ENCODE data around the gene SPSB3.

The SPSB3 gene

DNA sequence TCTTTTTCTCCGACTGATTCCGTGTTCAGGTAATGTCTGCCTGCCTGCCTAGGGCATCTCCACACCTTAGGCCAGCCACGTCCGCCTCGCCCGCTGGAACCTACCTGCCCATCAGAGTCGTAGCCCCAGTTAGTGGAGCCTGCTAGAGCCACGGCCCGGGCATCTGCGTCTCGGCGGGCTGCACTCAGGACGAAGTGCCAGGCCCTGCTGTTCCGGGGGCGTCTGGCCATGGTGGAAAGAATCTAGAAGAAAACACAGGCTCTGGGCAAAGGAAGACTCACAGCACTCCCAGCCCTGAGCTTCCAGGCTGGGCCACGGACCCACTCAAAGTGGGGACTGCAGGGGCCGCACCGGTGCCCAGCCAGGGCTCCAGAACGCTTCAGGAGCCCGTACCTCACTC lies 1.1 kb downstream of the SPSB3 start:
- no peak overlapping the region for H3K27ac ChIP-seq (ENCODE audit: low read depth, low read length)
- peaks cover 0 to 51% (median 37%) of the 10 kb centered on the region in 5 donors for H3K36me3 ChIP-seq (ENCODE audit: control insufficient read depth in 5 of 5, insufficient read depth in 5 of 5, low read length in 5 of 5)
- H3K9ac ChIP-seq (ENCODE audit: low read length in 5 of 5), result peak overlapping the region in 4 of 5 donors; percentile 65 to 78 (median 77)
- H3K9me3 ChIP-seq (ENCODE audit: control insufficient read depth in 5 of 5, low read length in 5 of 5), result no peaks in the 10 kb centered on the region
- no peaks in the 10 kb centered on the region for H3K27me3 ChIP-seq (ENCODE audit: control insufficient read depth in 5 of 5, insufficient read depth in 4 of 5, low read length in 5 of 5)
- peaks cover 0 to 40% (median 34%) of the 10 kb centered on the region in 5 donors for H3K4me1 ChIP-seq (ENCODE audit: control insufficient read depth in 5 of 5, insufficient read depth in 5 of 5, low read length in 5 of 5)
- peak overlapping the region in 4 of 5 donors; percentile 65 to 83 (median 80) for H3K4me3 ChIP-seq (ENCODE audit: low read depth in 1 of 5, low read length in 5 of 5)

GRCh38 chr16:1780677-1781072 lies 1.7 kb downstream of the SPSB3 start:
- Histone ChIP-seq H3K4me1 (ENCODE audit: control insufficient read depth in 5 of 5, insufficient read depth in 5 of 5, low read length in 5 of 5) (peaks cover 0 to 40% (median 34%) of the 10 kb centered on the region in 5 donors), H3K36me3 (ENCODE audit: control insufficient read depth in 5 of 5, insufficient read depth in 5 of 5, low read length in 5 of 5) (peaks cover 0 to 53% (median 38%) of the 10 kb centered on the region in 5 donors), H3K27ac (ENCODE audit: low read depth, low read length) (no peak overlapping the region), H3K9me3 (ENCODE audit: control insufficient read depth in 5 of 5, low read length in 5 of 5) (no peaks in the 10 kb centered on the region), H3K9ac (ENCODE audit: low read length in 5 of 5) (peak overlapping the region in 1 of 5 donors; percentile 35), H3K27me3 (ENCODE audit: control insufficient read depth in 5 of 5, insufficient read depth in 4 of 5, low read length in 5 of 5) (no peaks in the 10 kb centered on the region), H3K4me3 (ENCODE audit: low read depth in 1 of 5, low read length in 5 of 5) (no peak overlapping the region)

GRCh38 chr16:1779741-1780676 lies 2.4 kb downstream of the SPSB3 start:
- Histone ChIP-seq H3K4me3 (ENCODE audit: low read depth in 1 of 5, low read length in 5 of 5) (no peak overlapping the region), H3K4me1 (ENCODE audit: control insufficient read depth in 5 of 5, insufficient read depth in 5 of 5, low read length in 5 of 5) (peaks cover 0 to 38% (median 33%) of the 10 kb centered on the region in 5 donors), H3K27me3 (ENCODE audit: control insufficient read depth in 5 of 5, insufficient read depth in 4 of 5, low read length in 5 of 5) (no peaks in the 10 kb centered on the region), H3K9ac (ENCODE audit: low read length in 5 of 5) (peak overlapping the region in 1 of 5 donors; percentile 35), H3K9me3 (ENCODE audit: control insufficient read depth in 5 of 5, low read length in 5 of 5) (no peaks in the 10 kb centered on the region), H3K27ac (ENCODE audit: low read depth, low read length) (no peak overlapping the region), H3K36me3 (ENCODE audit: control insufficient read depth in 5 of 5, insufficient read depth in 5 of 5, low read length in 5 of 5) (peaks cover 0 to 57% (median 43%) of the 10 kb centered on the region in 5 donors)

DNA sequence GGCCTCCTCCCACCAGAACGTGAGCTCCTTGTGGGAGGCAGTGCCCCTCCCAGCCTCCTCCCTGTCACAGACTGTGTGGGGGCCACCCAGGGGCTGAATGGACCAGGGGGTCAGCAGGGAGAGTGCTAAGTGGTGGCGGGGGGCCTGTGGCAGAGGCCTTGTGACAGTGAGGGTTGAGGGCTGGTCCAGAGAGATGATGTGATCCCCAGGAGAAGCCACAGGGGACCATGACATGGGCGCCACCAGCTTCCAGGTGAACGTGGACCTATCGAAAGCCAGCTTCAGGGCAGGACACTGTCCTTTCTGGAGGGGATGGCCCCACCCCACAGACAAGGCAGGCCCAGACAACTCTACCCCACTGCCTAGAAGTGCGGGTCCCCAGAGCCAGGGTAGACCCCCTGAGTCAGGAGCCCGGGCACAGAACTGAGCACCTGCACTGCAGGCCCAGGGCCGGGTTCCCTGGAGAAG lies 3.1 kb downstream of the SPSB3 start:
- Histone ChIP-seq H3K27me3 (ENCODE audit: control insufficient read depth in 5 of 5, insufficient read depth in 4 of 5, low read length in 5 of 5) (no peaks in the 10 kb centered on the region), H3K4me3 (ENCODE audit: low read depth in 1 of 5, low read length in 5 of 5) (no peak overlapping the region), H3K9ac (ENCODE audit: low read length in 5 of 5) (peak overlapping the region in 1 of 5 donors; percentile 35), H3K27ac (ENCODE audit: low read depth, low read length) (no peak overlapping the region), H3K36me3 (ENCODE audit: control insufficient read depth in 5 of 5, insufficient read depth in 5 of 5, low read length in 5 of 5) (peaks cover 0 to 57% (median 43%) of the 10 kb centered on the region in 5 donors), H3K4me1 (ENCODE audit: control insufficient read depth in 5 of 5, insufficient read depth in 5 of 5, low read length in 5 of 5) (peaks cover 0 to 43% (median 37%) of the 10 kb centered on the region in 5 donors), H3K9me3 (ENCODE audit: control insufficient read depth in 5 of 5, low read length in 5 of 5) (no peaks in the 10 kb centered on the region)

DNA sequence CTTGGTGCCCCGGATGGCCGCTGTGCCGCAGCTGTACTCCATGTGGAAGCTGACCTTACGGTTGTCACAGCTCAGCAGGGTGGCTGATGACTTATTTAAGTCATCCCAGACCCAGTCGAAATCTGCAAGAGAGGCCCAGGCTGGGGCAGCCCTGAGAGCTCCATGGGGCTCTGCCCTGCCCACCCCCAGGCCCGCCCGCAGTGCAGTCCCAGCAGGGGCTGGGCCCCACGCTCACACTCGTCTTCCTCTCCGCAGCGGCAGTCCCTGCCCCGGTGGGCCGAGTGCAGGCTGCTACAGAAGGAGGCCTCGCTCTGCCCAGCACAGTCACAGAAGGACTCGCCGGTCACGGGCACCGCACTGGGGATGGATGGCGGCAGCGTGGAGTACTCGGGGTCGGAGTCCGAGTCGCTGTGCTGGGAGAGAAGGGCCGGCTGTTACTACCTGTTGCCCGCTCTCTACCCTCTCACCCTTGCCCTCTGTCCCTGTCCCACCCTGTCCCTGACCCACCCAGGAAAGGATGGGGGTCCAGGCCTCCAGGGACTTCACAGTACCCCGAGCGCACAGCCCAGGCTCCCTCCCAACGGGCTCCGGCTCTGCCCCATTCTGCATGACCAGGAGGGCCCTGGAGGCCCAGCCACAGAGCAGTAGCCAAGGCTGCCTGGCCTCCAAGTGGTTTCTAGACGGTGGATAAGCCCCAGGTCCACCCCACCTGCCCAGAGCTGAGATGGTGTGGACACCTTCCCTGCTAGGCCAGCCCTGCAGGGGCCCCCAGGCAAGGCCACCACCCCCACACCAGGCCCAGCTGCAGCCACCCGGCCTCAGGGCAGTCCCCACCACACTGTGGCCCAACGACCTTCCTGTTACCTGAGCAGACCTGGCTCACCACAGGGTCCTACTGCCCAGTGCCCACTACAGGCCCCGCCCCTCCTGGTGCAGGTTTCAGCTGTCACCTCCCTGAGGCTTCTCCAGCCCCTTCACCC lies 3.9 kb downstream of the SPSB3 start:
- no peak overlapping the region for H3K4me3 ChIP-seq (ENCODE audit: low read depth in 1 of 5, low read length in 5 of 5)
- peaks cover 4 to 43% (median 39%) of the 10 kb centered on the region in 5 donors for H3K4me1 ChIP-seq (ENCODE audit: control insufficient read depth in 5 of 5, insufficient read depth in 5 of 5, low read length in 5 of 5)
- no peaks in the 10 kb centered on the region for H3K27me3 ChIP-seq (ENCODE audit: control insufficient read depth in 5 of 5, insufficient read depth in 4 of 5, low read length in 5 of 5)
- peak overlapping the region in 1 of 5 donors; percentile 35 for H3K9ac ChIP-seq (ENCODE audit: low read length in 5 of 5)
- no peak overlapping the region for H3K27ac ChIP-seq (ENCODE audit: low read depth, low read length)
- peaks cover 0 to 57% (median 43%) of the 10 kb centered on the region in 5 donors for H3K36me3 ChIP-seq (ENCODE audit: control insufficient read depth in 5 of 5, insufficient read depth in 5 of 5, low read length in 5 of 5)
- no peaks in the 10 kb centered on the region for H3K9me3 ChIP-seq (ENCODE audit: control insufficient read depth in 5 of 5, low read length in 5 of 5)

- Histone ChIP-seq H3K9ac (ENCODE audit: low read length in 5 of 5) (no peak overlapping the region), H3K36me3 (ENCODE audit: control insufficient read depth in 5 of 5, insufficient read depth in 5 of 5, low read length in 5 of 5) (peaks cover 0 to 57% (median 43%) of the 10 kb centered on the region in 5 donors), H3K9me3 (ENCODE audit: control insufficient read depth in 5 of 5, low read length in 5 of 5) (no peaks in the 10 kb centered on the region), H3K27ac (ENCODE audit: low read depth, low read length) (no peak overlapping the region), H3K27me3 (ENCODE audit: control insufficient read depth in 5 of 5, insufficient read depth in 4 of 5, low read length in 5 of 5) (no peaks in the 10 kb centered on the region), H3K4me1 (ENCODE audit: control insufficient read depth in 5 of 5, insufficient read depth in 5 of 5, low read length in 5 of 5) (peaks cover 4 to 39% (median 37%) of the 10 kb centered on the region in 5 donors), H3K4me3 (ENCODE audit: low read depth in 1 of 5, low read length in 5 of 5) (no peak overlapping the region)
These were observed 4.8 kb downstream of the SPSB3 start for GRCh38 chr16:1777375-1778199.

GRCh38 chr16:1776991-1777374 lies 5.4 kb downstream of the SPSB3 start:
- Histone ChIP-seq H3K36me3 (ENCODE audit: control insufficient read depth in 5 of 5, insufficient read depth in 5 of 5, low read length in 5 of 5) (peaks cover 0 to 57% (median 43%) of the 10 kb centered on the region in 5 donors), H3K27ac (ENCODE audit: low read depth, low read length) (no peak overlapping the region), H3K4me3 (ENCODE audit: low read depth in 1 of 5, low read length in 5 of 5) (no peak overlapping the region), H3K4me1 (ENCODE audit: control insufficient read depth in 5 of 5, insufficient read depth in 5 of 5, low read length in 5 of 5) (peaks cover 5 to 45% (median 43%) of the 10 kb centered on the region in 5 donors), H3K9ac (ENCODE audit: low read length in 5 of 5) (no peak overlapping the region), H3K27me3 (ENCODE audit: control insufficient read depth in 5 of 5, insufficient read depth in 4 of 5, low read length in 5 of 5) (no peaks in the 10 kb centered on the region), H3K9me3 (ENCODE audit: control insufficient read depth in 5 of 5, low read length in 5 of 5) (no peaks in the 10 kb centered on the region)

DNA sequence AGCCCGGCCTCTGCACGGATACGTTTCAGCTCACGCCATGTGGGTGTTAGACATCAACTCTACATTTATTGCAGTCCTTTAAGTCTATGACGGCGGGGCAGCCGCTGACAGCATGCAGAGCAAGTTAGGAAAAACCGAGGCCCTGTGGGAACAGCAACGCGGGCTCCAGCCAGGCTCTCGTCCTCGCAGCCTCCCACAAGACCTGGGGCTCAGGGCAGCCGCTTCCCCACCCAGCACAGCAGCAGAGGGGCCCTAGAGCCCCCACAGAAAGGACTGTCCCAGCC lies 5.8 kb downstream of the SPSB3 start:
- Histone ChIP-seq H3K9me3 (ENCODE audit: control insufficient read depth in 5 of 5, low read length in 5 of 5) (no peaks in the 10 kb centered on the region), H3K27me3 (ENCODE audit: control insufficient read depth in 5 of 5, insufficient read depth in 4 of 5, low read length in 5 of 5) (no peaks in the 10 kb centered on the region), H3K4me3 (ENCODE audit: low read depth in 1 of 5, low read length in 5 of 5) (no peak overlapping the region), H3K36me3 (ENCODE audit: control insufficient read depth in 5 of 5, insufficient read depth in 5 of 5, low read length in 5 of 5) (peaks cover 0 to 57% (median 43%) of the 10 kb centered on the region in 5 donors), H3K27ac (ENCODE audit: low read depth, low read length) (no peak overlapping the region), H3K4me1 (ENCODE audit: control insufficient read depth in 5 of 5, insufficient read depth in 5 of 5, low read length in 5 of 5) (peaks cover 7 to 45% (median 43%) of the 10 kb centered on the region in 5 donors), H3K9ac (ENCODE audit: low read length in 5 of 5) (no peak overlapping the region)
